Smooth muscle cell (in vitro differentiated cells): ENCODE data around the gene GAS1. TPM values are rescaled to one million over a fixed set of nuclear protein-coding genes. Genes with fewer than 3 reads are reported as not detected.

Experiments used
- DNase-seq: peaks from one replicate; lab custom pipeline; 2025; ENCODE audit not compliant: unreplicated experiment; lab: John Stamatoyannopoulos, UW
- H2AFZ ChIP-seq: fragments of 200-600 bp; sonication (generic); 2 replicates; pipeline ENCODE4 v1.6.0; 2016; ENCODE audit warnings: antibody characterized with exemption, low read depth, mild to moderate bottlenecking
- H3F3A ChIP-seq: fragments of 200-600 bp; sonication (generic); 2 replicates; pipeline ENCODE4 v1.6.0; 2017; ENCODE audit warnings: antibody characterized with exemption, low read depth
- H3K27ac ChIP-seq: fragments of 200-600 bp; sonication (generic); 2 replicates; pipeline ENCODE4 v1.5.1; 2016; ENCODE audit warnings: low read depth, mild to moderate bottlenecking
- H3K27me3 ChIP-seq: fragments of 200-600 bp; sonication (generic); 2 replicates; pipeline ENCODE4 v1.6.1; 2016; ENCODE audit warnings: low read depth, mild to moderate bottlenecking
- H3K36me3 ChIP-seq: fragments of 200-600 bp; sonication (generic); 2 replicates; pipeline ENCODE4 v1.5.1; 2016; ENCODE audit warnings: low read depth
- H3K4me1 ChIP-seq: fragments of 200-600 bp; sonication (generic); 2 replicates; pipeline ENCODE4 v1.5.1; 2016; ENCODE audit warnings: low read depth
- H3K4me2 ChIP-seq: fragments of 200-600 bp; sonication (generic); 2 replicates; pipeline ENCODE4 v1.6.0; 2016; ENCODE audit warnings: mild to moderate bottlenecking
- H3K4me3 ChIP-seq: fragments of 200-600 bp; sonication (generic); 2 replicates; pipeline ENCODE4 v1.5.1; 2016; ENCODE audit warnings: mild to moderate bottlenecking
- H3K79me2 ChIP-seq: fragments of 200-600 bp; sonication (generic); 2 replicates; pipeline ENCODE4 v1.6.0; 2016; ENCODE audit warnings: low read depth, mild to moderate bottlenecking
- H3K9ac ChIP-seq: fragments of 200-600 bp; sonication (generic); 2 replicates; pipeline ENCODE4 v1.6.0; 2016; ENCODE audit warnings: low read depth
- H3K9me3 ChIP-seq: fragments of 200-600 bp; sonication (generic); replicated peaks from 2 replicates; pipeline ENCODE4 v1.5.1; 2016; ENCODE audit warnings: low read depth
- H4K20me1 ChIP-seq: fragments of 200-600 bp; sonication (generic); 2 replicates; pipeline ENCODE4 v1.6.0; 2016; ENCODE audit warnings: low read depth
- CTCF ChIP-seq: fragments of 200-600 bp; sonication (generic); IDR thresholded peaks from 2 replicates; pipeline ENCODE4 v1.5.1; 2017; ENCODE audit warnings: borderline replicate concordance, mild to moderate bottlenecking, antibody characterized with exemption; ENCODE audit not compliant: insufficient read depth, poor library complexity, severe bottlenecking
- WGBS: methylation state at CpG from one replicate; pipeline ENCODE4 v1.1.7; 2016; ENCODE audit warnings: low lambda C conversion rate; 5-methylcytosine and 5-hydroxymethylcytosine counted together
- polyA plus RNA-seq: library from polyadenylated mRNA; unstranded; fragments of >200 nt; fragmentation: Nextera tagmentation; extraction: Ambion mirVana; gene quantifications from 2 replicates; pipeline ENCODE4 v1.2.1, GENCODE V29; 2016
- total RNA-seq: library from RNA; depleted of rRNA; stranded (reverse); fragments of >200 nt; gene quantifications from 2 replicates; pipeline ENCODE4 v1.2.3, GENCODE V29; 2014

GAS1 gene
- total and polyA plus RNA-seq, 2 experiments from 2014 or later: 74.8 to 134 TPM

DNA sequence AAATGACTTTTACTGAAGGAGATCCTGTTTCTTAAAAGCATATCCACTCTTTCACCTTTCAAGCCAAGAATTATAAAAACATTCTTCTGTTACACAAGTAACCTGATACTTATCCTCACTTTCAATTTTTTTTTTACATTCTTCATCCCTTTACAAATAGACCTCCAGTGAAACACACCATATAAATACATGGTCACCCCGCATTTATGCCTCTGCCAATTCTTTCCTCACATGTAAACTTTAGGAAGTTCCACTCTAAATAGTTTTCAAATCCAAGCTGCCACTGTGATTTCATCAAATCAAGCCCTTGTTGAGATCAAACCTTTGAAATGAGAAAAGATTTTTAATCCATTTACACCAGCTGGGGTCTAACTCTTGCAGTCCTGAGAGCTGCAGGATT, 40.0 kb downstream of the GAS1 start:
- WGBS: 95% methylated on average over 1 of the region's 1 CpG
- no peak overlapping the region for H3K4me3 ChIP-seq
- H3F3A ChIP-seq: no peaks in the 10 kb centered on the region
- H3K9me3 ChIP-seq: no peaks in the 10 kb centered on the region
- no peak for DNase-seq
- no peaks in the 10 kb centered on the region for H3K79me2 ChIP-seq
- no peaks in the 10 kb centered on the region for H3K4me1 ChIP-seq
- H3K9ac ChIP-seq: no peak overlapping the region
- H3K27ac ChIP-seq: no peak overlapping the region
- no peak overlapping the region for H3K4me2 ChIP-seq
- no peaks in the 10 kb centered on the region for H3K27me3 ChIP-seq
- TF ChIP-seq CTCF: no peak
- no peak overlapping the region for H2AFZ ChIP-seq
- H4K20me1 ChIP-seq: no peaks in the 10 kb centered on the region
- no peaks in the 10 kb centered on the region for H3K36me3 ChIP-seq

DNA sequence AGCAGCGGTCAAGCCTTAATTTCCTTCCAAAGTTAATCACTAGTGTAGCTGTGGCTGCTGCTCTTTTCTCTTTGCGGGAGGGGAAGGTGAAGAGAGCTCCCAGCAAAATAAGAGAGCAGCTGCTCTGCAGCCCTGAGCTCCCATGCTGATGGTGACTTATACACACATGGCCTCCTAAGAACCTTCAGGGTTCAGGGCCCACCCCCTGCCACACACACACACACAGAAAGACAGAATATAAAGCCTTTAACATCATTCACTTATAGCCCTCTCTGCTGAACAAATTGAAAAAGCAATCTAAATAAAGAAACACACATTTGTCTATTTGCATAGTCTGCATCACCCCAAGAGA, 43.6 kb downstream of the GAS1 start:
- TF ChIP-seq CTCF: no peak
- Histone ChIP-seq H3K36me3 (no peaks in the 10 kb centered on the region), H3F3A (no peaks in the 10 kb centered on the region), H3K27me3 (peaks cover 16% of the 10 kb centered on the region), H3K4me3 (no peak overlapping the region), H3K4me1 (no peaks in the 10 kb centered on the region), H3K79me2 (no peaks in the 10 kb centered on the region), H3K9me3 (no peaks in the 10 kb centered on the region), H3K9ac (no peak overlapping the region), H4K20me1 (no peaks in the 10 kb centered on the region), H3K4me2 (peak overlapping the region; percentile 86), H3K27ac (no peak overlapping the region), H2AFZ (no peak overlapping the region)
- DNase-seq: no peak
- WGBS: 35% methylated on average over 2 of the region's 2 CpGs

- 10% methylated on average over 13 of the region's 19 CpGs for WGBS
- no peaks in the 10 kb centered on the region for H3K9me3 ChIP-seq
- no peaks in the 10 kb centered on the region for H3K79me2 ChIP-seq
- peak overlapping the region; percentile 43 for H3K4me3 ChIP-seq
- H3K9ac ChIP-seq: no peak overlapping the region
- H3K4me2 ChIP-seq: peak overlapping the region; percentile 86
- H4K20me1 ChIP-seq: no peaks in the 10 kb centered on the region
- no peaks in the 10 kb centered on the region for H3K36me3 ChIP-seq
- H2AFZ ChIP-seq: peak overlapping the region; percentile 65
- H3K27me3 ChIP-seq: peaks cover 21% of the 10 kb centered on the region
- H3F3A ChIP-seq: no peaks in the 10 kb centered on the region
- H3K4me1 ChIP-seq: no peaks in the 10 kb centered on the region
- H3K27ac ChIP-seq: no peak overlapping the region
- DNase-seq: no peak
- no peak for TF ChIP-seq CTCF
These were observed 44.1 kb downstream of the GAS1 start for GRCh38 chr9:86902991-86903733.

GRCh38 chr9:86902586-86902985, 44.7 kb downstream of the GAS1 start:
- no peak overlapping the region for H3K27ac ChIP-seq
- DNase-seq: no peak
- H3K4me2 ChIP-seq: peak overlapping the region; percentile 86
- H3K27me3 ChIP-seq: peaks cover 21% of the 10 kb centered on the region
- no peaks in the 10 kb centered on the region for H4K20me1 ChIP-seq
- no peaks in the 10 kb centered on the region for H3K9me3 ChIP-seq
- H3K9ac ChIP-seq: no peak overlapping the region
- H2AFZ ChIP-seq: peak overlapping the region; percentile 65
- peak overlapping the region; percentile 43 for H3K4me3 ChIP-seq
- no peaks in the 10 kb centered on the region for H3K36me3 ChIP-seq
- WGBS: 3% methylated on average over 21 of the region's 21 CpGs
- no peaks in the 10 kb centered on the region for H3F3A ChIP-seq
- no peaks in the 10 kb centered on the region for H3K4me1 ChIP-seq
- no peaks in the 10 kb centered on the region for H3K79me2 ChIP-seq
- no peak for TF ChIP-seq CTCF
